HFFc6 (cell line): ENCODE results near the gene GATA5. TPM values are rescaled to one million over a fixed set of nuclear protein-coding genes. Genes with fewer than 3 reads are reported as not detected.

Experiments
- DNase-seq: peaks from one replicate; pipeline ENCODE4 v3.0.0-alpha.2; 2018
- H3K27ac Mint-ChIP-seq: 2 replicates; pipeline ENCODE4 v1.8.0; 2020; ENCODE audit warnings: mild to moderate bottlenecking, mixed read lengths
- H3K27me3 Mint-ChIP-seq: 2 replicates; pipeline ENCODE4 v1.8.0; 2021; ENCODE audit warnings: mild to moderate bottlenecking, moderate library complexity, mixed read lengths; ENCODE audit not compliant: insufficient read depth
- H3K36me3 Mint-ChIP-seq: 2 replicates; pipeline ENCODE4 v1.8.0; 2021; ENCODE audit warnings: low read depth, mixed read lengths
- H3K4me1 Mint-ChIP-seq: 2 replicates; pipeline ENCODE4 v1.8.0; 2020; ENCODE audit warnings: low read depth, mixed read lengths
- H3K4me3 Mint-ChIP-seq: 2 replicates; pipeline ENCODE4 v1.8.0; 2020; ENCODE audit warnings: mild to moderate bottlenecking, moderate library complexity, mixed read lengths
- H3K9me3 Mint-ChIP-seq: 2 replicates; pipeline ENCODE4 v1.8.0; 2020; ENCODE audit warnings: mild to moderate bottlenecking, mixed read lengths
- total RNA-seq, 6 experiments: library from RNA; stranded (reverse); fragmentation: NEBNext Ultra II Directional; extraction: Animal tissue kit (Norgen Biotek cat#: 25700); gene quantifications; 2 replicates in 1 of 6; 3 replicates in 5 of 6; pipeline ENCODE4 v1.2.3, GENCODE V29; 2021
- TF ChIP-seq, protein P1 (sequence below): fragments of 200-600 bp; sonication (generic); IDR thresholded peaks from 2 replicates; pipeline ENCODE4 v1.5.0; 2021; ENCODE audit warnings: antibody characterized with exemption, mild to moderate bottlenecking

Gene GATA5
- total RNA-seq, 6 experiments from 2014 or later: not detected

- TF ChIP-seq, protein P1, sequence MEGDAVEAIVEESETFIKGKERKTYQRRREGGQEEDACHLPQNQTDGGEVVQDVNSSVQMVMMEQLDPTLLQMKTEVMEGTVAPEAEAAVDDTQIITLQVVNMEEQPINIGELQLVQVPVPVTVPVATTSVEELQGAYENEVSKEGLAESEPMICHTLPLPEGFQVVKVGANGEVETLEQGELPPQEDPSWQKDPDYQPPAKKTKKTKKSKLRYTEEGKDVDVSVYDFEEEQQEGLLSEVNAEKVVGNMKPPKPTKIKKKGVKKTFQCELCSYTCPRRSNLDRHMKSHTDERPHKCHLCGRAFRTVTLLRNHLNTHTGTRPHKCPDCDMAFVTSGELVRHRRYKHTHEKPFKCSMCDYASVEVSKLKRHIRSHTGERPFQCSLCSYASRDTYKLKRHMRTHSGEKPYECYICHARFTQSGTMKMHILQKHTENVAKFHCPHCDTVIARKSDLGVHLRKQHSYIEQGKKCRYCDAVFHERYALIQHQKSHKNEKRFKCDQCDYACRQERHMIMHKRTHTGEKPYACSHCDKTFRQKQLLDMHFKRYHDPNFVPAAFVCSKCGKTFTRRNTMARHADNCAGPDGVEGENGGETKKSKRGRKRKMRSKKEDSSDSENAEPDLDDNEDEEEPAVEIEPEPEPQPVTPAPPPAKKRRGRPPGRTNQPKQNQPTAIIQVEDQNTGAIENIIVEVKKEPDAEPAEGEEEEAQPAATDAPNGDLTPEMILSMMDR: peak; percentile 92
- Mint-ChIP-seq H3K4me3 (no peak overlapping the region), H3K9me3 (no peaks in the 10 kb centered on the region), H3K4me1 (peaks cover 4% of the 10 kb centered on the region; the same call in 1 of the 2 replicates), H3K36me3 (no peaks in the 10 kb centered on the region), H3K27ac (no peak overlapping the region), H3K27me3 (peaks cover 4% of the 10 kb centered on the region)
- peak; percentile 10 for DNase-seq
Observed at GRCh38 chr20:62500237-62500864, 24.6 kb upstream of the GATA5 start.

DNA sequence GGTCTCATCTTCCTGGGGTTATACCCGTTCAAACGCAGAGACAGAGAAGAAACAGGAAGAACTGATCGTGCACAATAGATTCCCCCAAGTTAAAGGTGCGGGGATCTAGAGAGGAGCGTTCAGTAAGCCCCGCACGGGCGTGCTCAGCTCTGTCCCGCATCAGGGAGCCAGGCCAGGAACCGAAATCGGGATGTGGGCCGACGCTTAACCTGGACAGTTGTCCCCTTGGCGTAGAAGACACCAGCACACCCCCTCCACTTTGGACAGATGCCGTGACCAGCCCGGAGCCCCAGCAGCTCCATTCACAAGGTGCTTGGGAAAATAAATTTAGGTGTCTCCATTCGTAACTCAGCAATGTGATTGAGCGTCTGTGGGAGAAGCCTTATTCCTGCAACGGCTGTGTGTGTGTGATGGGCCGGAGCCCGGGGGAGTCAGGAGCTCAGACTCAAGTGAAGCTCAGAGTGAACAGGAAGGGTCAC, 24.0 kb upstream of the GATA5 start:
- no peaks in the 10 kb centered on the region for H3K36me3 Mint-ChIP-seq
- no peak for DNase-seq
- no peak overlapping the region for H3K27ac Mint-ChIP-seq
- TF ChIP-seq, protein P1: no peak
- H3K9me3 Mint-ChIP-seq: no peaks in the 10 kb centered on the region
- peaks cover 4% of the 10 kb centered on the region for H3K27me3 Mint-ChIP-seq
- H3K4me1 Mint-ChIP-seq: peaks cover 4% of the 10 kb centered on the region; the same call in 1 of the 2 replicates
- no peak overlapping the region for H3K4me3 Mint-ChIP-seq

- Mint-ChIP-seq H3K4me1 (peaks cover 4% of the 10 kb centered on the region; the same call in 1 of the 2 replicates), H3K9me3 (no peaks in the 10 kb centered on the region), H3K27ac (no peak overlapping the region), H3K36me3 (no peaks in the 10 kb centered on the region), H3K27me3 (peaks cover 10% of the 10 kb centered on the region), H3K4me3 (no peak overlapping the region)
- TF ChIP-seq, protein P1: no peak
- DNase-seq: no peak
Observed at GRCh38 chr20:62498874-62499273, 23.1 kb upstream of the GATA5 start.

DNA sequence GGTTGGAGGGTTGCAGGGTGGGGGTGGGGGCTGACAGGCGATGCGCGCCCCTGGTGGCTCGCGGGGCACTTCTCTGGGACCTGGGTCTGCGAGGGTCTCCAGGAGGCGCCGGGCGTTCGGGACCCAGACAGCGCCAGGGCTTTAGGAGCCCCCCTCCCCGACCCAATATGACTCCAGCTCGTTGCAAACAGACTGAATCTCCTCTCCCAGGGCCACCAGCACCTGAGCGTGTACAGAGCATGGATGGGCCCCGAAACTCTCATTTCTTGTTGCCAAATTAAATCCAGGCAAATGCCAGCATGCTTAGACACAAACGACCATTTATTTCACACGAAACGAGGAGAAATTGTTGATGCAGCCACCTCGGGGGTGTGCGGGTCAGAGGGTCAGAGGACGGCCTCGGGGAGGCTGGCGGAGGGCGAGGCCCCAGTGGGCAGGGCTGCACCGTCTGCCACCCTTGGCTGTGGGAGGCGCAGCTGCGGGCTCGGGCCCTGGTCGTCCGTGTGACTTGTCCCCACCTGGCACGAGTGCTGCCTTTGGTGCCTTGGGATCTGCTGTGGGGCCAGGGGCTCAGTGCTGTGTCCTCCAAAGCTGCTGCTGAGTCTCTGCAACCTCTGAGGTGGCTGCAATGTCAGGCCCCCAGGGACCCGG, 20.9 kb upstream of the GATA5 start:
- no peaks in the 10 kb centered on the region for H3K36me3 Mint-ChIP-seq
- no peak overlapping the region for H3K27ac Mint-ChIP-seq
- H3K27me3 Mint-ChIP-seq: peaks cover 18% of the 10 kb centered on the region
- TF ChIP-seq, protein P1: peak; percentile 86
- H3K9me3 Mint-ChIP-seq: no peaks in the 10 kb centered on the region
- H3K4me3 Mint-ChIP-seq: no peak overlapping the region
- H3K4me1 Mint-ChIP-seq: peaks cover 4% of the 10 kb centered on the region; the same call in 1 of the 2 replicates
- no peak for DNase-seq

GRCh38 chr20:62495749-62496567, 20.2 kb upstream of the GATA5 start:
- Mint-ChIP-seq H3K27me3 (peaks cover 23% of the 10 kb centered on the region), H3K4me1 (peaks cover 4% of the 10 kb centered on the region; the same call in 1 of the 2 replicates), H3K4me3 (no peak overlapping the region), H3K9me3 (no peaks in the 10 kb centered on the region), H3K36me3 (no peaks in the 10 kb centered on the region), H3K27ac (no peak overlapping the region)
- TF ChIP-seq, protein P1: no peak
- no peak for DNase-seq
